K562 (cell line): ENCODE measurements around the gene REG4. TPM values are rescaled to one million over a fixed set of nuclear protein-coding genes. Genes with fewer than 3 reads are reported as not detected.

Experiments
- ATAC-seq: fragments of 200-7000 bp; cut with Tn5 transposase; 3 replicates; pipeline ENCODE4 v1.9.1; 2020; ENCODE audit warnings: moderate library complexity
- BruUV-seq: library from RNA; stranded (reverse); fragments of 400-500 nt; replicated peaks from 2 replicates; lab custom pipeline; 2021; lab: Mats Ljungman, UMichigan
- CTCF ChIA-PET: fragments of 300-600 bp; formaldehyde crosslinking; extraction: SDS; loops from one replicate; lab custom pipeline; 2021; ENCODE audit warnings: low intra/inter-chr PET ratio; lab: Yijun Ruan, JAX
- POLR2A ChIA-PET: fragments of 300-600, 350-650 bp; sonication (Branson Sonifier 250); formaldehyde crosslinking; extraction: SDS; loops from one replicate; lab custom pipeline; 2021; ENCODE audit warnings: antibody characterized with exemption, inconsistent platforms; lab: Yijun Ruan, JAX
- DNase-seq, 4 experiments: peaks; one replicate each; pipeline versions ENCODE4 v3.0.0 to v3.0.0-alpha.2; 2011 to 2018; ENCODE audit warnings: low spot score in 3 of 4, mixed read lengths in 3 of 4; ENCODE audit errors: extremely low read depth in 1 of 4
- FAIRE-seq: peaks from 2 replicates; lab custom pipeline; 2011; peaks lifted over from hg19 to GRCh38; lab: Jason Lieb, UNC
- H2AFZ ChIP-seq: 2 replicates; pipeline ENCODE4 v1.6.0; 2011; ENCODE audit warnings: low read depth, low read length, control low read depth, inconsistent platforms
- H3K27ac ChIP-seq: fragments of 200-600 bp; 3 replicates; pipeline ENCODE4 v1.8.0; 2011; ENCODE audit warnings: low read depth, mild to moderate bottlenecking, control low read depth, inconsistent platforms, low read length, moderate library complexity, mixed read lengths; ENCODE audit errors: extremely low read depth
- H3K27me3 ChIP-seq, 2 experiments: fragments of 300-600 bp in 1 of 2; 2 replicates in 1 of 2; 3 replicates in 1 of 2; pipeline versions ENCODE4 v1.6.0 to v1.8.0; 2011; ENCODE audit warnings: inconsistent platforms in 2 of 2, low read length in 2 of 2, mild to moderate bottlenecking in 1 of 2, mixed read lengths in 1 of 2, moderate library complexity in 1 of 2; ENCODE audit not compliant: control insufficient read depth in 2 of 2, insufficient read depth in 2 of 2
- H3K36me3 ChIP-seq: fragments of 300-600 bp; 3 replicates; pipeline ENCODE4 v1.8.0; 2011; ENCODE audit warnings: mild to moderate bottlenecking, low read length, inconsistent platforms; ENCODE audit not compliant: control insufficient read depth, insufficient read depth
- H3K4me1 ChIP-seq, 2 experiments: fragments of 200-600 bp in 1 of 2; replicated peaks in 1 of 2; 2 replicates in 1 of 2; 3 replicates in 1 of 2; pipeline versions ENCODE4 v1.5.1 to v1.8.0; 2011; ENCODE audit warnings: inconsistent platforms in 2 of 2, low read length in 2 of 2, mild to moderate bottlenecking in 1 of 2, mixed read lengths in 1 of 2, moderate library complexity in 1 of 2; ENCODE audit not compliant: control insufficient read depth in 2 of 2, insufficient read depth in 2 of 2
- H3K4me2 ChIP-seq: 2 replicates; pipeline ENCODE4 v1.6.1; 2011; ENCODE audit warnings: low read length, control low read depth, inconsistent platforms, mixed read lengths; ENCODE audit not compliant: insufficient read depth
- H3K4me3 ChIP-seq: fragments of 200-600 bp; sonication (generic), shearing (Covaris generic); 2 replicates; pipeline ENCODE4 v1.5.1; 2016; ENCODE audit warnings: control low read depth, inconsistent platforms
- H3K79me2 ChIP-seq: fragments of 200-600 bp; 3 replicates; pipeline ENCODE4 v1.8.0; 2011; ENCODE audit warnings: low read length, inconsistent platforms; ENCODE audit not compliant: control insufficient read depth, insufficient read depth
- H3K9ac ChIP-seq, 2 experiments: 2 replicates each; pipeline versions ENCODE4 v1.6.0 to v1.6.1; 2011; ENCODE audit warnings: low read depth in 2 of 2, low read length in 2 of 2, control low read depth in 1 of 2, inconsistent platforms in 1 of 2, mild to moderate bottlenecking in 1 of 2, mixed read lengths in 1 of 2; ENCODE audit not compliant: insufficient read depth in 1 of 2
- H3K9me1 ChIP-seq: one replicate; pipeline ENCODE4 v1.6.0; 2011; ENCODE audit warnings: inconsistent platforms, mild to moderate bottlenecking, low read length, moderate library complexity; ENCODE audit not compliant: control insufficient read depth, insufficient read depth
- H3K9me3 ChIP-seq: replicated peaks from 2 replicates; pipeline ENCODE4 v1.5.1; 2011; ENCODE audit warnings: low read depth, low read length, inconsistent platforms; ENCODE audit not compliant: control insufficient read depth, insufficient read depth
- H4K20me1 ChIP-seq: replicated peaks from 2 replicates; pipeline ENCODE4 v1.6.1; 2011; ENCODE audit warnings: low read length, inconsistent platforms, mixed read lengths; ENCODE audit not compliant: control insufficient read depth, insufficient read depth
- CCAR2 ChIP-seq: fragments of 200-400 bp; formaldehyde crosslinking; IDR thresholded peaks from 2 replicates; pipeline ENCODE4 v1.6.1; 2017; ENCODE audit warnings: mild to moderate bottlenecking, low read depth, low read length
- FOS ChIP-seq: IDR thresholded peaks from 3 replicates; pipeline ENCODE4 v1.6.1; 2011; ENCODE audit not compliant: insufficient read length; ENCODE audit errors: extremely low read depth
- FOXP4 ChIP-seq: sonication (generic); formaldehyde crosslinking; IDR thresholded peaks from 2 replicates; pipeline ENCODE4 v1.8.0; 2022; ENCODE audit warnings: mild to moderate bottlenecking, missing genetic modification reagents, borderline replicate concordance
- PHF21A ChIP-seq: fragments of 450-650 bp; IDR thresholded peaks from 2 replicates; pipeline ENCODE4 v1.6.1; 2017; ENCODE audit warnings: low read depth, borderline replicate concordance
- POLR2AphosphoS5 ChIP-seq: IDR thresholded peaks from 2 replicates; pipeline ENCODE4 v1.6.1; 2011; ENCODE audit warnings: mild to moderate bottlenecking, low read depth, low read length, moderate library complexity; ENCODE audit not compliant: control insufficient read depth, insufficient read depth
- TCFL5 ChIP-seq: fragments of 250-450 bp; sonication (Bioruptor Pico); conservative IDR thresholded peaks from 2 replicates; pipeline ENCODE4 v1.6.1; 2021; ENCODE audit warnings: mild to moderate bottlenecking, moderate library complexity, matching md5 sums
- THAP12 ChIP-seq: fragments of 250-450 bp; sonication (Bioruptor Pico); IDR thresholded peaks from 2 replicates; pipeline ENCODE4 v1.9.0; 2021; ENCODE audit warnings: mild to moderate bottlenecking, inconsistent platforms
- ZNF609 ChIP-seq: sonication (generic); formaldehyde crosslinking; IDR thresholded peaks from 2 replicates; pipeline ENCODE4 v1.8.1; 2023; ENCODE audit warnings: missing genetic modification reagents, mild to moderate bottlenecking, borderline replicate concordance
- WGBS: fragments of 100-300 bp; shearing (Covaris generic); methylation state at CpG from one replicate; pipeline ENCODE4 v1.1.6; 2016; ENCODE audit warnings: low coverage, mixed read lengths; ENCODE audit not compliant: insufficient coverage; ENCODE audit errors: missing lambda C conversion rate; 5-methylcytosine and 5-hydroxymethylcytosine counted together
- in situ Hi-C: fragments of 300-500 bp; cut with MboI; formaldehyde crosslinking; loops from 4 replicates; pipeline ENCODE4 v1.15.0; 2018; ENCODE audit warnings: inconsistent platforms, mixed read lengths
- intact Hi-C: fragments of 100-400 bp; cut with micrococcal nuclease; formaldehyde crosslinking; loops from 2 replicates; pipeline ENCODE4 v1.14.2; 2022
- polyA plus RNA-seq, 8 experiments: library from polyadenylated mRNA; depleted of rRNA in 4 of 8; stranded (reverse) in 5 of 8; unstranded in 3 of 8; fragments of >200 nt; fragmentation: Nextera tagmentation in 2 of 8; fragmentation: Illumina TruSeq in 1 of 8; extraction: Ambion mirVana in 2 of 8; extraction: Trizol in 1 of 8; gene quantifications; 2 replicates each; pipeline versions ENCODE4 v1.2.1 to v1.2.3, GENCODE V29; 2011 to 2014; ENCODE audit warnings: inconsistent platforms in 1 of 8, missing spikeins in 1 of 8
- total RNA-seq, 7 experiments: library from RNA; depleted of rRNA in 6 of 7; stranded (reverse); fragments of >200 nt in 6 of 7; fragmentation: Illumina TruSeq in 2 of 7; extraction: Trizol in 2 of 7; gene quantifications; 2 replicates each; pipeline versions ENCODE4 v1.2.1 to v1.2.3, GENCODE V29; 2011 to 2021; ENCODE audit warnings: low replicate concordance in 1 of 7

REG4 gene
- total and polyA plus RNA-seq, 9 of the 15 experiments (the other 6 are each of a cell fraction or from before 2014, with no cell fraction given) = not detected

- H4K20me1 ChIP-seq = no peaks in the 10 kb centered on the region
- POLR2A ChIA-PET = interaction anchor here (0.6 to 1.6 kb wide), 5 partner anchors 8 to 68 kb away, joined by 3 to 8 read pairs (median 3); no protein-coding TSS in a partner anchor
- H3K27me3 ChIP-seq = no peaks in the 10 kb centered on the region
- peaks cover 0 to 26% of the 10 kb centered on the region in 2 experiments; a peak in 4 of 5 replicates for H3K4me1 ChIP-seq
- no peak overlapping the region for H3K4me3 ChIP-seq
- H3K4me2 ChIP-seq = peak overlapping the region; percentile 63
- no peaks in the 10 kb centered on the region for H3K9me1 ChIP-seq
- peak; percentile 96 for ATAC-seq
- peak overlapping the region; percentile 82 for H3K27ac ChIP-seq
- H3K9ac ChIP-seq = peak overlapping the region in 1 of 2 experiments; percentile 18; a peak in 2 of 4 replicates
- no peaks in the 10 kb centered on the region for H3K36me3 ChIP-seq
- DNase-seq = peak; percentile 50 to 87 (median 69)
- H3K79me2 ChIP-seq = no peaks in the 10 kb centered on the region
- no peaks in the 10 kb centered on the region for H3K9me3 ChIP-seq
- peak overlapping the region; percentile 88 for H2AFZ ChIP-seq
- WGBS = 0% methylated on average over 4 of the region's 4 CpGs
- BruUV-seq = no TSS peak
- in situ Hi-C loops (no loop called here), intact Hi-C loops (loop anchor here (2.0 kb wide), 1 partner anchor 13 kb away; no protein-coding TSS in a partner anchor)
- CTCF ChIA-PET = no interaction called here
- FAIRE-seq = peak; percentile 90
- TF ChIP-seq TCFL5 (CRISPR knock-in tag) (no peak), ZNF609 (CRISPR knock-in tag) (no peak), THAP12 (CRISPR knock-in tag) (no peak), POLR2AphosphoS5 (peak; percentile 81), FOXP4 (CRISPR knock-in tag) (no peak), PHF21A (no peak), CCAR2 (no peak), FOS (peak; percentile 34)
Measured at GRCh38 chr1:119859647-119860046, 48.4 kb upstream of the REG4 start.
